Renal cortex interstitium (tissue), 11 donors: Measurements from ENCODE around the gene CFAP300. TPM values are rescaled to one million over a fixed set of nuclear protein-coding genes. Genes with fewer than 3 reads are reported as not detected.

Experiments
- DNase-seq, 11 donors: peaks; one replicate each; pipeline ENCODE4 v3.0.0-alpha.2; 2013; ENCODE audit warnings: low read depth in 9 of 11, low spot score in 4 of 11; ENCODE audit errors: extremely low read depth in 1 of 11
- polyA plus RNA-seq, 3 donors: library from polyadenylated mRNA; unstranded; fragments of 120-200 nt; gene quantifications; one replicate each; pipeline ENCODE4 v1.2.1, GENCODE V29; 2013; ENCODE audit not compliant: insufficient read length in 3 of 3

CFAP300 gene
- polyA plus RNA-seq, 3 donors = 4.6 to 6.5 (median 6.0) TPM

DNA sequence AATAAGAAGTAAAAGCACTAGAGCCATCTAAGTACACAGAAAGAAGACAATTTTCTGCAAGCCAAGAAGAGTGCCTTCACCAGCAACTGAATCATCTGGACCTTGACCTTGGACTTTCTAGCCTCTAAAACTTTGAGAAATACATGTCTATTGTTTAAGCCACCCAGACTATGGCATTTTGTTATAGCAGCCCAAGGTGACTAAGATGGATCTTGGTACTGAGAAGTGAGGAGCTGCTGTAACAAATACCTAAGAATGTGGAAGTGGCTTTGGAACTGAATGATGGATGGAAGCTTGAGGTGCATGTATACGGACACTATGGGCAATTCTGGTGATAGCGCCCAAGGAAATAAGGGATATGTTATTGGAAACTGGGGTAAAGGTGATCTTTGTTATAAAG is 14.9 kb downstream of the CFAP300 start:
- DNase-seq = no peak

DNA sequence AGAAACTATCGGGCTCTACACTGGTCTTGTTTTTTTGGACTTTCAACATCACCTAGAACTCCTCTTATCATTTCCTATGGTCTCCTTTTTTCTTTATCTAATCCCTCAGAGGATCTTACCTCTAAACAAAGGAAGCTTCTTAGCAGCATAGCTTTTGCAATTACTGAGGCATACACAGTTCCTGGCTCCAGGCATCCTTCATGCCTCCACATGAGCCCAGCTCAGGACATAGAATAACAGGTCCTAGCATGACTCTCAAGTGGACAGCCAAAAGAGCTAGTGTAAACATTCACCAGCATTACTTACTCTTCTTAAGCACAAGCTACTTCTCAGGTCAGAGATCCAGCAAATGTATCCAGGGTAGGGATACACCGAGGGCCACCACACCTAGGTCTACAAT is 17.1 kb downstream of the CFAP300 start:
- DNase-seq = no peak

DNA sequence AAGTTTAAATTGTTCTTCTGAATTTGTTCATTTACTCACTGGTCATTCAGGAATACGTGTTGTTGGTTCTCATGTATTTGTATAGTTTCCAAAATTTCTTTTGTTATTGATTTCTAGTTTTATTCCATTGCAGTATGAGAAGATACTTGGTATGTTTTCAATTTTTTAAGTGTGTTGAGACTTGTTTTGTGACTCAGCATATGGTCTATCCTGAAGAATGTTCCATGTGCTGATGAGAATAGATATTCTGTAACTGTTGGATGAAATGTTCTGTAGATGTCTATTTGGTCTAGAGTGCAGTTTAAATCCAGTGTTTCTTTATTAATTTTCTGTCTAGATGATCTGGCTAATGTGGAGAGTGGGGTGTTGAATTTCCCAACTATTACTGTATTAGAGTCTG is 23.5 kb downstream of the CFAP300 start:
- no peak for DNase-seq

DNA sequence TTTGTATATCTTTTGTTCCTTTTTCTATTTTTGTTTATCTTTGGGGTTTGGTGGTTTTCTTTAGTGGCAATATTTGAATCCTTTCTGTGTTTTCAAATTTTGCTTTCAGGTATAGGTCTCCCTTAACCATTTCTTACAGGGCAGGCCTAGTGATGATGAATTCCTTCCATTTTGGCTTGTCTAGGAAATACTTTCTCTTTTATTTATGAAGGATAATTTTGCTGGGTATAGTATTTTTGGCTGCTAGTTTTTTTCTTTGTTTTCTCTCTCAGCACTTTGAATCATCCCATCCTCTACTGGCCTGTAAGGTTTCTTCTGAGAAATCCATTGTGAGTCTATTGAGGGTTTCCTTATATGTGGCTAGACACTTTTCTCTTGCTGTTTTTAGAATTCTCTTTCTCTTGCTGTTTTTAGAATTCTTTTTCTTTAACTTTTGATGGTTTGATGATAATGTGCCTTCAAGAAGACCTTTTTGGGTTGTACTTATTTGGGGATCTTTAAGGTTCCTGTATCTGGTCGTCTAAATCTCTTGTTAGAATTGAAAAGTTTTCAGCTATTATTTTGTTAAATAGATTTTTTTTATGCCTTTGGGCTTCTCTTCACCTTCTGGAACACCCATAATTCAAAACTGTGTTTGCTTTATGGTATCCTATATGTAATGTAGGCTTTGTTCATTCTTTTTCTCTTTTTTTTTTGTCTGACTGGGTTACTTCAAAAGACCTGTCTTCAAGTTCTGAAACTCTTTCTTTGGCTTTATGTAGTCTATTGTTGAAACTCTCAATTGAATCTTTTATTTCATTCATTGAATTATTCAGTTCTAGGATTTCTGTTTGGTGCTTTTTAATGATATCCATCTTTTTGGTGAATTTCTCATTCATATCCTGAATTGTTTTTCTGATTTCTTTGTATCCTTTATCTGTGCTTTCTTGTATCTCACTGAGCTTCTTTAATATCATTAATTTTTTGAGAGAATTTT is 24.5 kb downstream of the CFAP300 start:
- DNase-seq = no peak

DNA sequence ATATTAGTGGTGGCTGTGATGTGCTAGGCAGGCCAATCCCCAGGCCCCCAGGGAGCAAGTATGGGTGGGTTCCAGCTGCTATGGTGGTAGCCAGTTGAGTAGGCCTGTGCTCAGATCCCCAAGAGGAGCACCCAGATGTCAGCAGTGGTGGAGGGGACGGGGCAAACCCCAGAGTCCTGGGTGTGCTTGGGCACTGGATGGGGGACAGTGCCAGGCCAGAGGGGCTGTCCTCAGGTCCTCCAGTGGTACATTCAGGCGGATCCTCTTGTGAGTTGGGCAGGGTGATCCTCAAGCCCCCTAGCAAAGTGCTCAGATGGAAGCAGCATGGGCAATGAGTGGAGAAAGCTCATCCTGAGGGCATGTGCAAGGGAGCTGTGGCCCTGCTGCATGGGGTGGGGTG is 26.0 kb downstream of the CFAP300 start:
- DNase-seq = no peak

DNA sequence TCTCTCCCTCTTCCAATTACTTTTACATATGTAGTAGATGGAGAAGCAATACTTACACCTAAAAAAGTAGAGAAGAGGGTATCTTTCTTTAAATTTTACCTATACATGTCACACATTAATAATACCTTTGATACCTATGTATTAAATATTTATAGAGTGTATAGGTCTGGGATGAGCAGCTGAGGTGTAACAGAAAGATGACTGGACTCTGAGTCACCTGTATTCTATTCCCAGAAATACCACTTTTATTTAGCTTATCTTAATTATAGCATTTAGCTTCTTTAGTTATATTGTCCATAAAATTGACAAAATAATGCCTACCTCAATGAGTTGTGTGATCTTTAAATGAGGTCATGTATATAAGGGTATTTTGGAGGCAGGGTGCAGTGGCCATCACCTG is 32.4 kb downstream of the CFAP300 start:
- no peak for DNase-seq

DNA sequence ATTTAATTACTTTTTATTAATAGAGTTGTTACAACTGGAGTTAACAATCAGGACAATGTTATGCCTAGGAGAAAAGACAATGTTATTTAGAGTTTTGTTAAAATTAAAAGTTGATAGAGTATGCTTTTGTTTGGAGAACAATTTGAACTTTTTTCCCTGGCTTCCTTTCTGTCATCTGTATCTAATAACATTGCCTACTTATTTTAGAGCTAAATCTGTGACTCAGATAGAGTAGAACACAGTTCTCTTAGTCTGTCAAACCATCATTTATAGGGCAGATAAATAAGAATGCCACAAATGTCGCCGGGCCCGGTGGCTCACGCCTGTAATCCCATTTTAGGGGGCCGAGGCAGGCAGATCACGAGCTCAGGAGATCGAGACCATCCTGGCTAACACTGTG is 34.1 kb downstream of the CFAP300 start:
- DNase-seq = no peak

DNA sequence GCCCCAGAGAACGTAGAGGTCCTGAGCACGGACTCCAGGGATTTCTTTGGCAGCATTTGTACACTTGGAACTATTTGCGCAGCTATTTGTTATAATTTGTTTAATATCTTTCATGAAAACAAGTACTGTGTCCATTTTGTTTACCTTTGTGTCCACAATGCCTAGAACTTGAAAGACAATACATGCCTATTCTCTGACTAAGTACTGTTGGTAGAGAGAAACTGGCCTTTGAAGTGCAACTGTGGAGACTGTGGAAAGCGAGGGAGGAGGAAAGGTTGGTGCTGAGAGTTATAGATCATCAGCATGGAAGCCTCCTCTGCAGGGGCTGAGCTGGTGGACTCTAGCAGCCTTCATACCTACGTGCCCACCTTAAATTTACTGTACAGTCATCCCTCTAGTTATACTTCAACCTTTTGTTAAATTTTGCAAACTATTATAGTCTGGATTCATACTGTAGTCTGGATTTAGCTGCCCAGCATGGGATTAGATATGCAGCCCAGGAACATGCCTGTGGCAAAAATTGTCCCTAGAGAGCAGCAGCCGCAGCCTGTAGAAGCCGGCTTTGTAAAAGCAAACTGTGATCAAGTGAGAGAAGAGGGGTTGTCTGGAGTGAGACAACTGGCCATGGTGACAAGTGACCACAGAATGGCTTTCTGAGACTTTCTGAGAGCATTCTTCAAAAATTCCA is 38.8 kb downstream of the CFAP300 start:
- no peak for DNase-seq

DNA sequence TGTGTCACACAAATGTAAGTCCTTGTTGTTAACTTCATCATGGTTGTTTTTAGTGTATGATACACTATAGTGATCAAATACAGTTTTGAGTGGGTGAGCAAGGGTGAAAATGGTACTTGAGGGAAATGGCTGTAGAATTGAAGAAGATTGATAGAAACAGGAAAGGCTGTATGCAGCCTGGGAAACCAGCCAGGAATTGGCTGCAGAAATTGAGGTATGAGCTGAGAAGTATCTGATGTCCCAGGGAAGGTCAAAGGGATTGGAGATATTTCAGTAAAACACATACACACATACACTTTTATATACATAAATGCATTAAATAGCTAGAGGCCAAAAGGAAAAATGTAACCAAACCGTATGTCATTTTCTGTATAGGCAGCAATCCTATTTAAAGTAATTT is 49.9 kb downstream of the CFAP300 start:
- DNase-seq = no peak

DNA sequence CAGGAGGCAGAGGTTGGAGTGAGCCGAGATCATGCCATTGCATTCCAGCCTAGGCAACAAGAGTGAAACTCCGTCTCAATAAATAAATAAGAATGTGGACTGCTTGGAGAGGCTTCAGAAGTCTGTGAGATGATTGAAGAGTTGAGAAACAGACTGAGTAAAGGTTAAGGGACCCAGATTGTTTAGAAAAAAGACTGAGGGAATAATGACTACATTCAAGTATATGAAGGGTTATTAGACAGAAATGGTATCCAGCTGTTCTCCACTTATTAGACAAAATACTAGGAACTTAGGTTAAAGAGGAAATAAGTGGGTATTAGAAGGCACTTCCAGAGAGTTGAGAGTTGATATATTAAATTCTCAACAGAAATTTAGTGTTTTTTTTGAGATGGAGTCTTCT is 52.5 kb downstream of the CFAP300 start:
- DNase-seq = no peak

DNA sequence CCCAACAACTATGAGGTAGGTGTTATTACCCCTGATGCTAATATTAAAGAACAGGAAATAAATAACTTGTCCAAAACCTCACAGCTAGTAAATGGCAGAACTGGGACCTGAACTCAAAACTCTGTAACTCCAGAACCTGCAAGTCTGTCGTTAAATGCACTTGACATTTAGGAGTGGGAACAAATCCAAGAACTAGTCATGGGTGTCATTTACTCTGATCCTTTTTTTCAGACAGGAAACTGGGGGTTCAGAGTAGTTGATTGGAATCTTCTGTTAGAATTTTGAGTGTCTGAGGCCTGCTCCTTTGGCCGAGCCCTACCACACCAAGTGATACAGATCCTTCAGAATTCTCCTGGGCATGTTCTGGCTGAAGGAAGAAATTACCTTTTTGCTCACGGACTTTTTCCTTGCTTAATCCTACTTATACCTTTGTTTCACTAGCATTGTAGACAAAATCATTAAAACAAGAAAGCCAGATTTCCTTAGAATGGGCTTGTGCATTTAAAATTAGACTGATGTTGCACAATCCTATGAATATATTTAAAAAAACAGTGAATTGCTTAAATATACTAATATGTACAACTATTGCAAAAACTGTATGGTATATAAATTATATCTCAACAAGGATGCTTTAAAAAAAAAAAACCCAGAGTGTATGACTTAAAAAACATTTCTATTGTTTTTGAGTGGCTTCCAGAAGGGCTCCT is 61.6 kb downstream of the CFAP300 start:
- DNase-seq = no peak

DNA sequence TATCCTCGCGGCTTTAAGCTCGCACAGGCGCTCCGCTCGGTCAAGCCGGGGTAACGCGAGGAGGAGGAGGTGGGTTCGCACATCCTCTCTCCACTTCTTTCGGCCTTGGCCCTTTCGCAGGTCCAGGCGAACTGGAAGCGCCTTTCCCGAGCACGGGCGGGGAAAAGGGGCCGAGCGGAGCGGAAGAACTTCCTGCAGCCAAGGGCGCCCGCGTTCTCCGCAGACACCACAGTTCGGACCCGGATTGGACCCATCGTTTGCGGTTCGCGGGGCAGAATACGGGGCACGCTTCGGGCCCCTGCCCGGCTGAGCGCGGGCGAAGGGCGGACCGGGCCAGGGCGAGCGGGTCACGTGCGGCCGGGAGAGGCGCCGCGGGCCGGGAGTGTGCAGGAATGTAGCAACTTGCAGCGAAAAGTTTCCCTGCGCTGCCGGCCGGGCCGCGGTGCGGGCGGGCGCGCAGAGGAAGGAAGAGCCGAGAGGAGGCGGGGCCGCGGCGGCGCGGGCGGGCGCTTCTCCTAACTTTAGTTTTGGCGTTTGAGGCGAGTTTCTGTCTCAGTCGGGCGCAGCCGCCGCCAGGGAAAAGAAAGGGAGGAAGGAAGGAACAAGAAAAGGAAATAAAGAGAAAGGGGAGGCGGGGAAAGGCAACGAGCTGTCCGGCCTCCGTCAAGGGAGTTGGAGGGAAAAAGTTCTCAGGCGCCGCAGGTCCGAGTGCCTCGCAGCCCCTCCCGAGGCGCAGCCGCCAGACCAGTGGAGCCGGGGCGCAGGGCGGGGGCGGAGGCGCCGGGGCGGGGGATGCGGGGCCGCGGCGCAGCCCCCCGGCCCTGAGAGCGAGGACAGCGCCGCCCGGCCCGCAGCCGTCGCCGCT is 62.9 kb downstream of the CFAP300 start, which contains the start of gene YAP1:
Gene YAP1, plus strand, starts transcription at position 552 of the 865 bp plus-strand sequence. CDS start 402 bp downstream, outside the sequence.
- DNase-seq = peak; percentile 84 to 95 (median 90)

DNA sequence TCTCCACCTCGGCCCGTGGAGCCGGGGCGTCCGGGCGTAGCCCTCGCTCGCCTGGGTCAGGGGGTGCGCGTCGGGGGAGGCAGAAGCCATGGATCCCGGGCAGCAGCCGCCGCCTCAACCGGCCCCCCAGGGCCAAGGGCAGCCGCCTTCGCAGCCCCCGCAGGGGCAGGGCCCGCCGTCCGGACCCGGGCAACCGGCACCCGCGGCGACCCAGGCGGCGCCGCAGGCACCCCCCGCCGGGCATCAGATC is 63.4 kb downstream of the CFAP300 start:
- peak in 1 of 11 donors; percentile 38 for DNase-seq

DNA sequence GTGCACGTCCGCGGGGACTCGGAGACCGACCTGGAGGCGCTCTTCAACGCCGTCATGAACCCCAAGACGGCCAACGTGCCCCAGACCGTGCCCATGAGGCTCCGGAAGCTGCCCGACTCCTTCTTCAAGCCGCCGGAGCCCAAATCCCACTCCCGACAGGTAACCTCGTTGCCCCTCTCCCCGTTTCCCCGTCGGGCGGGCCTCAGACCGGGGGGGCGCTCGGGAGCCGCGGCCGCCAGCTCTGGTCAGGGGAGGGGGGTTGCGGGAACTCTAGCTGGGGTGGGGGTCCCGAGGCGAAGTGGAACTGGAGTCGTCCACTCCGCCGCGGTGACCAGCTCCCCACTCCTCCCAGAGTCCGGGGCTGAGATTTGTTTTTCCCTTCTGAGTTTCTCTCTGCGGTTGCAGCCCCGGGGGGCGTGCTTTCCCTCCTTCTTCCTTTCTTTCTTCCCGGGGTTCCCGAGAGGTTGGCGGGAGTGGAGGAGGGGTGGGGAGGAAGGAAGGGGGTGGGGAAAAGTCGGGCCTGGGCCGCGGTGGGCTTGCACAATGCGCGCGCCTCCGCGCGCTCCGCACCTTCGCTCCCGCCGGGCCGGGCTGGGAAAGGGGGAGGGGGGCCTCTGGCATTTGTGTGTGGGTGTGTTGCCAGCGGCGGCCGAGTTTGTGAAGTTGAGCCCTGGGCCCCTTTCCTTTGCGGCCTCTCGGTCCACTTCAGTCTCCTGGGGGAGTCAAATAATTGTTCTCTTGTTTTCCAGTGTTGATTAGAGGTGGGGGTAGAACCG is 64.0 kb downstream of the CFAP300 start:
- peak; percentile 76 to 90 (median 85) for DNase-seq

DNA sequence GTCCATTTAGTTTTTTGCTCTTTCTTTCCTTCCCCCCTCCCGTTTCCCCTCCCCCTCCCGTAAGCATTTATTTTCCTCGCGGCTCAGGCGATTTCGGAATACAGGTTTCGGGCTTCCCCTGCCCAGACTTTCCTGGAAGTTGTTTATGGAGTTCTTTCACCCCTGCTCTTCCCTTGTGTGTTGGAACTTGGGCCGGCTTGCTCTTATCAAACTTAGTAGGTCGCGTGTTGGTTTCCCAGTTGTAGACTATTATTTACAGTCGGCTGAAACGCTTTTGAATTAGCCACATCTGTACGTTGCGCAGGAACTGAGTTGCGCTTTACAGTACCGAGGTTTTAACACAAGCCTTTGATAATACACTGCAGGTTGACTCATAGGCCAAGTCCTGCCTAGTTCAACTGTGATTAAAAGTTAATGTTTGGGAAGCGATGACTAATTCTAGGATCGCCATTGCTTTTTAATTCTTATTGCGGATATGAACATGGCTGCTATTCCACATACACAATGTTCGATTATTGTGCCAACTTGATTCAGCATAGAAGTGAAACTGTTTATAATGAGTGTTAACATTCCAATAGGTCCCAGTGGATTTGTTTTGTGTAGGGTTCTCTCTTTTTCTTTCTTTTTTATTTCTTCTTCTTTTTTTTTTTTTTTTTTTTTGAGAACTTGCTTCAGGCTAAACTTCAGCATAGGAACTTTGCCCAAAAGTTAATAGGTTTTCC is 64.7 kb downstream of the CFAP300 start:
- peak in 8 of 11 donors; percentile 47 to 81 (median 66) for DNase-seq

DNA sequence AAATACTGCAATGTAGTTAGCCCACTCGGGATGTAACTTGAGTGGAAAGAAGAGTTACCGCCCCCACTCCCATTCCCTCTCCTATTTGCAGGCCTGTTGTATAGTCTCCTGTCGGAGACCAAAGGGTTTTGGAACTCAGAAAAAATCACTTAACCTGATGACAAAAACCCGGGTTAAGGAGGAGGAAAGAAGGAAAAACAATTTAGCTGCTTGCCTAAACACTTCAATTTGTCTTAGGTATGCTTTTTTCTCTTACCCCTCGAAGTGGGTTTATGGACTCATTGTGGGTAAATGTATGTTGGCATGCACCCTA is 65.2 kb downstream of the CFAP300 start:
- peak in 1 of 11 donors; percentile 24 for DNase-seq

DNA sequence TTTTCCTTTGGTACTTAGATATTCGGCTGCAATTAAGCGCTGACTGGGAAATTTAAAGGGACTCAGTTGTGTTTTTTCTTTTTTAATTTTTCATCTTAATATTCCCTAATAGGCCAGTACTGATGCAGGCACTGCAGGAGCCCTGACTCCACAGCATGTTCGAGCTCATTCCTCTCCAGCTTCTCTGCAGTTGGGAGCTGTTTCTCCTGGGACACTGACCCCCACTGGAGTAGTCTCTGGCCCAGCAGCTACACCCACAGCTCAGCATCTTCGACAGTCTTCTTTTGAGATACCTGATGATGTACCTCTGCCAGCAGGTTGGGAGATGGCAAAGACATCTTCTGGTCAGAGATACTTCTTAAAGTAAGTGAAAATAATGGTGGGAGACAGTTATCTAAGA is 66.8 kb downstream of the CFAP300 start:
- DNase-seq = no peak

DNA sequence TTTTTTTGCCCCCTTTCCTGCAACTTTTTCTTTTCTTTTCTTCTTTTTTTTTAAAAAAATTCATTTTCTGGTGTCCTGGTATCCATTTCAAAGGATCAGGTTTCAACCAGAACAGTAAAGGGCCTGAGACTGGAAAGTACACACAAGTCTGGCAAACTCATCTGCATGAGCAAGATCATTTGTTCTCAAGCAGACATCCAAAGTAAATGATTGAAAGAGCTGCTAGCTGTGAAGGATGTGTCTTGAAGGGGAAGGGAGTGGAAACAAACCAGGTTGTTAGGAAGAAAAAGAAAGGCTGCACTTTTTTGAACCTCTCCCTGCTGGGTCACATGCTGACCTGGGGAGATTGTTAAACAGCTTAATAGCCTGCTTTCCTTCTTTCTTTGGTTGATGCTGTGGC is 68.3 kb downstream of the CFAP300 start:
- DNase-seq = peak in 5 of 11 donors; percentile 40 to 81 (median 69)
